C1 segment of cervical spinal cord (tissue), 14 donors: ENCODE results near the gene RGS17.

Experiments
- DNase-seq, 14 donors: peaks; one replicate each; lab custom pipeline; 2025; lab: John Stamatoyannopoulos, UW

The RGS17 gene

DNA sequence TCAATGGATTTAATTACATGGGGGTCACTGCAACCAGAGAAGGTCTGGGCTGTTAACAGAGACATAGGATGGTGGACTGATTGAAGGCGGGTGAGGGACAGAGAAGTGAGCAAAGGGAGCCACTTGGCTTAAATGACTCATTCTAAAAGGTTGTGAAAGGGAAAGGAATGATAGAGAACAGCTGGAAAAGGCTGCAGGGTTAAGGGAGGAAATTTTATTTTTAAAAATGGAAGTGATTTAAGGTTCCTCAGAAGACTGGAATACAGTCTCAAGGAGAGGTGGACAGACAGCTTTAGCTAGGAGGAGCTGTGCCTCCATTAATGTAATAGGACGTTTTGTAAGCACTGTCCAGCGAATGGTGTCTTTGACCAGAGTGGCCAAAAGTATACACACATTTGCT is 46.7 kb downstream of the RGS17 start:
- no peak for DNase-seq

DNA sequence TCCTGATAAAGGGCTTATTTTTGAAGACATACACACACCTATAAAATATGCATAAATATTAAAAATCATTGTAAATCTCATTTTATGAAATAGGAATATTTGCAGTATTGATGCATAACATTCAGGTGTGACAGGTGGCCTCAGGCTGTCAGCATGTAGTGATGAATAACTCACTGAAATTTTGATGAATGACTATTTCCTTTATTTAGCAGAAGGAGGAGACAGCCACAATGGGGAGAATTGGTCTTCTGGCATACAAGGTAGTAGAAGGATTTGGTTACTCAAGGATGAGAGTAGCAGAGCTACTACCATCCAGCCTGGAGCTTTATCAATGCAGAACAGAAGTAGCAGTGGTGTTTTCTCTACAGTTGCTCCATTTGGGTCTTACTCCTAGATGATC is 47.2 kb downstream of the RGS17 start:
- no peak for DNase-seq

- DNase-seq = no peak
Measured at GRCh38 chr6:153081914-153082313, 49.2 kb downstream of the RGS17 start.

DNA sequence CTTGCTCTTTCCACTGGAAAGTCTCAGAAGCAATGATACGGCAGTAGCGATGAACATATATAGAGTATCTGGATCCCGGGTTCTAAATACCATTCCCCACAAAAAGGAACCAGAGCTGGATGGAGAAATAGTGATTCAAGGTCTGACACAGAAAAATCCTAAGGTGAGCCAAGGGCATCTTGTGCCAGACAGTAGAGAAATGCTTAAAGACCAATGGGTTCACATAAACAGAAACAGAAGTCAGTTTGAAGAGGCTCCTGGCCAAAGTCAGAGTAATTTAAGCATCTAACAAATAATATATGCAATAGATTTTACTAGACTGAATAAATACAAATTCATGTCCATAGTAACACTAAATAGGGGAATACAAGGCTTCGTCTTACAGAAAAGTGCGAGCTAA is 54.7 kb downstream of the RGS17 start:
- DNase-seq = no peak

DNA sequence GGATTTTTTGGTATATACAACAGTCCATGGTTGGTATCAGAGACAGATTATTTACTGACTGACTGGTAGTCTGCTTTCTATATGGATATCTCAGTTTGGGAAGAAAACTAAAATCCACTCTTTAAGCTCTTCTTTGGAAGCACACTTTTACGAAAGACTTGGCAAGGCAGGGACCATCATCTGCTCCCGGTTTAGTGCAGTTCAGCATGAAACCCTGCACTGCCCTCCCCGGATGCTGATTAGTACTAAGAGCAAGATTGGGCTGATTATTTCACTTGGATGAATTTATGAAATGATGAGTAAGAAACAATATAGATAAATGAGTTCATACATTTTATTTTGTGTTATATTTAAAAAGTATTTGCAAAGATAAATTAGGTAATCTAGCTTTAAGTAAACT is 56.3 kb downstream of the RGS17 start:
- DNase-seq = no peak

GRCh38 chr6:153073841-153074240 is 57.2 kb downstream of the RGS17 start:
- DNase-seq = no peak

GRCh38 chr6:153070756-153071155 is 60.3 kb downstream of the RGS17 start:
- no peak for DNase-seq

GRCh38 chr6:153069897-153070296 is 61.2 kb downstream of the RGS17 start:
- no peak for DNase-seq

GRCh38 chr6:153065222-153065621 is 65.9 kb downstream of the RGS17 start:
- no peak for DNase-seq

- no peak for DNase-seq
Measured at GRCh38 chr6:153063936-153064335, 67.1 kb downstream of the RGS17 start.

DNA sequence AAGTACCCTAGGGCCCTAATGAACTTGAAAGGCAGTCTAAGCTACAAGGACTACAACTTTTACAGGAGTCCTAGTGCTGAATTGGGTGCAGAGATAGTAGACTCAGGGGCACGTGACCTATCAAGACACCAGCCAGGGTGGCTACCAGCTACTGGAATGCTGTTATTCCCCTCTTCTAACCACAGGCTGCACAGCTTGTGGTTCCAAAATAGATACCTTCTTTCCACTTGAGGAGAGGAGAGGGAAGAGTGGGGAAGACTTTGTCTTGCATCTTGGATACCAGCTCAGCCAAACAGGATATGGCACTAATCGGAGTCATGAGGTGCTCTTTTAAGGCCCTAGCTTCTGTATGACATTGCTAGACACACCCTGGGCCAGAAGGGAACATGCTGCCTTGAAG is 68.6 kb downstream of the RGS17 start:
- DNase-seq = no peak

DNA sequence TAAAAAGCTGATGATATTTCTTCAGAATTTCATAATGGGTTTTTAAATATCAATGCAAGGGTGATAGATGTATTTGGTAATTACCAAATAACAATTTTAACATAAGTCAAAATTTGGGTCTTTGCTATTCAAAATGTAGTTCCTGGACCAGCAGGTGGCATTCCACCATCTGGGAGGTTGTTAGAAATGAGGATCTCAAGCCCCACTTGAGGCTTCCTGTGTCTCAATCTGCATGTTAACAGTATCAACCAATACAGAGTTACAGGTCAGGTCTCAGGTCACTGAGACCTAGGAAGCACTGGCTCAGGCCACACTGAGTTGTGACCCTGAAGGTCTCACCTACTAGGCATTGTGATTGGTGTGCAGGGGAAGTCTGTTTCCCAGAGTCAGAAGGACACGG is 71.3 kb downstream of the RGS17 start:
- no peak for DNase-seq

DNA sequence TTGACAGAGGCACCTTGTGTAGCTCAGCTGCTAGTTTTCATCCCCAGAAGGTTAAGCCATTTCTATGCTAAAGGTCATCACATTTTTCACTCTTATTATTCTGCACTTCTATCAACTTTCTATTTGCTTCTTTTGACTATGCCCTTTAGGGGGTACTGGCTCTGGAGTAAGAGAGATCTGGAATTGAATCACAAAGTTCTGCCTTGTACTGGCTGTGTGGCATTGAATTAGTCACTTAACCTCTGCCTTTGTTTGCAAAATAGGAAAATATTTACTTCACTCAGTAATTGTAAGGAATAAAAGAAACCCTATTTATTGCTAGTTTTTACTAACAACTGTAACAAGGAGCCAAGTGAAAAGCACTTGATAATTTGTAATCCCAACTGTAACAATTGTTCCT is 71.8 kb downstream of the RGS17 start:
- DNase-seq = no peak

GRCh38 chr6:153058909-153059308 is 72.2 kb downstream of the RGS17 start:
- DNase-seq = no peak

DNA sequence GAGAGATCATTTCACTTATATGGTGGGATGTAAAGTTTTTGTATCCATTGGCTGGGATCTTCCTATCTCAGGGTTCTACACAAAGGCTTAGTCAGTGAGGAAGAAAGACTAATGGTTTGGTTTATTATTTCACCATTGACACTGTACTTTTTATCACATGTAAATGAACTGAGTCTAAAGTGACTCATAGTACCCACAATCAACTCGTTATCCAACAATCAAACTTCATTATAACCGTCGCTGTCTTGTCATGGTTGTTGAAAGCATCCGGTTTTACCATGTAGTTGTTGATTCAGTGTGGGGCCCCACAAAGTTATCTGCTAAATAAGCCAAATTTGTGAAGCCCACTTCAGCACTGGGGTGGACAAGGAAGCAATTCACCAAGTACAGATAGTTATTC is 72.8 kb downstream of the RGS17 start:
- no peak for DNase-seq

- DNase-seq = no peak
Measured at GRCh38 chr6:153056308-153056707, 74.8 kb downstream of the RGS17 start.

- DNase-seq = no peak
Measured at GRCh38 chr6:153051801-153052200, 79.3 kb downstream of the RGS17 start.

GRCh38 chr6:153048631-153049030 is 82.5 kb downstream of the RGS17 start:
- DNase-seq = no peak

DNA sequence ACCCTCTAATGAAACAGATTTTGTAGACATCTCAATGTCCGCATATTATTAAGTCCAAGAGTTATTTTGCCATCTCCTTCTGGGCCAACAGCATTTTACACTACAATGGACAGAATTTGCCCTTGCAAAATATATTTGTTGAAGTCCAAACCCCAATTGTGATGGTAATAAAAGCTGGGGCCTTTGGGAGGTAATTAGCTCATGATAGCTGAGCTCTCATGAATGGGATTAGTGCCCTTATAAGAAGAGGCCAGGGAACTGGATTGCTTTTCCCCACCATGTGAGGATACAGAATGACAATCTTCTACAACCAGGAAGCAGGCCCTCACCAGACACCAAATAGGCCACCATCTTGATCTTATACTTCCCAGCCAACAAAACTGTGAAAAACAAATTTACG is 83.7 kb downstream of the RGS17 start:
- no peak for DNase-seq

- no peak for DNase-seq
Measured at GRCh38 chr6:153045271-153045670, 85.8 kb downstream of the RGS17 start.

- no peak for DNase-seq
Measured at GRCh38 chr6:153044295-153044694, 86.8 kb downstream of the RGS17 start.

GRCh38 chr6:153043719-153044118 is 87.4 kb downstream of the RGS17 start:
- DNase-seq = no peak

DNA sequence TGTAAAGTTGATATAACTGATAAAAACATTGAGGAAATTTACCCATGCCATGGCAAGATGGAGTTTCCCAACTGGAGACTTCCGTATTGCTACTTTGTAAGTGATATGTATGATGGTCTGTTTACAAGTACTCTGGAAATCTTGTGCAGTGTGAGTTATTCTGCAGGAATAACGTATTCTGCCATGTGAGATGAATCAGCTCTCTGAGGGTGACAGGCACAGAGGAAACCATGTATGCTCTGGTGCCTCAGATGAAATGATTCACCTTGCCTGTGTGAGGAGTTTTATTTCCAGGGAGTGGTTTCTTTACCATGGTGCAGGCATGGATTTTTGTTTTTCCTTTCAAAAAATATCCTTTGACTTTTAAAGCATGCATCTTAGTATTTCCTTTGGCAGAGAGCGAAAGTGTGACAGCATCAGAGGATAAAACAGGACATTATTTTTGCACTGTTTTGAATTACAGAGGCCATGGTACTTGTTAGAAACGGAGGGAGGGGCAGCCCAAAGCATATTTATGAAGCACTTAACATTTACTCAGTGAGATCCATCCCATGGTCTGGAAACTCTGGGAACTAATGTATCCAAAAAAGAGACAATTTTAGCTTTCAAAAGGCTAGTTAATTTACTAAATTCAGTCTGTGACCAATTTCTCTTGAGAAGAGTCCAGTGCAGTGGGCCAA is 92.6 kb downstream of the RGS17 start:
- no peak for DNase-seq

DNA sequence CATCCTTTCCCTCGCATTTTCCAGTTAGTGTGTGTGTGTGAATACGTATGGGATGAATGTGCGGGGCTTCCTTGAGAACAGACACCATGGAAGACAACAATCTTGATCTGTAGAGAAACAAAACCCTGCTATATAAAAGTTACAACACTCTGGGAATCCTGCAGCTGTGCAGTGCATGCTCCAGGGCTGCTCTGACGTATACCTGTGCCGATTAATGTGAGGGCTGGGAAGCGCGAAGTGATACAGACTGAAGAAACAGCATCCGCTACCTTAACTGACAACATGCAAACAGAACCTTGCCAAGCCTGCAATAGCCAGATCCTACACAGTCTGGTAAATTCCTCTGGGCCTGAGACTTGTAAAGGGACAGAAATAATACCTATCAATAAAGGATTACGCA is 96.9 kb downstream of the RGS17 start:
- DNase-seq = no peak
